ENCODE data around the gene PRKAG2.

The PRKAG2 gene

DNA sequence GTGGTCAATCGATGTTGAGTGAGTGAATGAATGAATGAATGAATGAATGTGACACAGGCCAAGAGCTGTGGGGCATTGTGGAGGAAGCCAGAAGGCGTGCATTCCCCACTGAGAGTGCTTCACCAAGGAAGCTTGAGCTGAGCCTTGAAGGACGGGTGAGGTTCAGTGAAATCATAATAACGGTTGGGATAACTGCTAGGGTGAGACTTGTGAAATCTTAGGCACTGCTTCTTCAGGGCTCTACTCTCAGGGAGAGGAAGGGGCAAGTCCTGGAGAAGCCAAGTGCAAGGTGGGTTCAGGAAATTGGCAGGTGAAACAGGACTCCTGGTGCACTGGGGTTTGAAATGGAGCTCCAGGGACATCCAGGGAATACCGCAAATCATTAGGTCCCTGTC is 23.7 kb upstream of the PRKAG2 start:
- no peak for DNase-seq

DNA sequence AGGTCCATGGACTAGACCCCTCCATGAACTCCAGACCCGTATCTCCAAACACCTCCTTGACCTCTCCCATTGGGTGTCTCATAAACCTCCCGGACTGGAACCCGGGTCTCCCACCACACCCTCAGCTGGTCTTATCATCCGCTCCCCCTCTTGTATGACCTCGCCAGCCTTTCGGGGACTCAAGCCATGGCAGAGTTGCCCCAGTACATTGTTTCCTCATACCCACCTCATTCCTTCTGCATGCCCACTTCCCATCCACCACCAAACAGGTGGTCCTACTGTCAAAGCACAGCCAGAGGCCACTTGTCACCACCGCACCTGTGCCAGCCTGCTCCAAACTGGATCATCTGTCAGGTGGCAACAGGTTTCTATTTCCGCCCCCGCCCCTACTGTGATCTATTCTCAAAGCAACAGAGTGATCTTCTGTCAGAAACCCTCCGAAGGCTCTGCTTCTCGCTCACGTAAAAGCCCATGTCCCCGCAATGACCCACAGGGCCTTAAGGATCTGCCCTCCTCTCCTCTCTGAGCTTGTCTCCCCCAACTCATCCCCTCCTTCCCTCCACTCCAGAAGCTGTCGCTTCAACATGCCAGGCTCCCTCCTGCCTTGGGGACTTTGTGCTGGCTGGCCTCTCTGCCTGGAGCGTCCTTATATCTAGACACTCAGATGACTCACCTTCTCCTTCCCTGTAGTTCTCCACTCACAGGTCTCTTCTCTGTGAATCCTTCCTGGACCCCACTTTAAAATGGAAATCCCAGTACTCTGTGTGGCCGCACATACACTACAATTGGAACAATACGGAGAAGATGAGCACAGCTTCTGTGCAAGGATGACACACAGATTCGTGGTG is 22.8 kb upstream of the PRKAG2 start:
- no peak for DNase-seq

DNA sequence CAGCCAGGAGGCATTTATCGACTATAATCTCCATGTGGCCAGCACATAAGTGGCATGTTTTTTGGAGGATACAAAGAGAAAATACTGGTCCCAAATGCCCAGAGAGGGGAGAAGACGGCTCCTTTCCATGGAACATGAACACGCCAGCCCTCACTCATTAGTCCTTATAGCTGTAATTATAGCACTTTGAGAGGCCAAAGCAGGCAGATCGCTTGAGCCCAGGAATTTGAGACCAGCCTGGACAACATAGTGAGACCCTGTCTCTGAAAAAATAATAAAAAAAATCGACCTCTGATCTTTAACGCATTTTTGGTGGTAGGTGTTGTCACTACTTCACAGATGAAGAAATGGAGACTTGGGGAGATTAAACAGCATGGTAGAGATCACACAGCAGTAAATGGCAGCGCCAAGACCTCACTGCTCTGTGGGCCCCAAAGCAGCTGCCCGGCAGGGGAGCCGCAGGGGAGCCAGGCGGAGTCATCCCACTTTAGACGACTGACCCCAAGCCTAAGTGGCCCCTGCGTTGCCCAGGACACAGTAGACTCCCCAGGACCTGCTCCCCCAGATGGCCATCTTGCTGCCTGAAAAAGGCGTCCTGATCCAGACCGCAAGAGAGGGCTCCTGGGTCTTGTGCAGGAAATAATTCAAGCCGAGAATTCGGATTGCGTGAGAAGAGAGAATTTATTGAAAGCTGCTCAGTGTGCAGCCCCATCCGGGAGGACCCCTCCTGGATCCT is 21.2 kb upstream of the PRKAG2 start:
- no peak for DNase-seq

DNA sequence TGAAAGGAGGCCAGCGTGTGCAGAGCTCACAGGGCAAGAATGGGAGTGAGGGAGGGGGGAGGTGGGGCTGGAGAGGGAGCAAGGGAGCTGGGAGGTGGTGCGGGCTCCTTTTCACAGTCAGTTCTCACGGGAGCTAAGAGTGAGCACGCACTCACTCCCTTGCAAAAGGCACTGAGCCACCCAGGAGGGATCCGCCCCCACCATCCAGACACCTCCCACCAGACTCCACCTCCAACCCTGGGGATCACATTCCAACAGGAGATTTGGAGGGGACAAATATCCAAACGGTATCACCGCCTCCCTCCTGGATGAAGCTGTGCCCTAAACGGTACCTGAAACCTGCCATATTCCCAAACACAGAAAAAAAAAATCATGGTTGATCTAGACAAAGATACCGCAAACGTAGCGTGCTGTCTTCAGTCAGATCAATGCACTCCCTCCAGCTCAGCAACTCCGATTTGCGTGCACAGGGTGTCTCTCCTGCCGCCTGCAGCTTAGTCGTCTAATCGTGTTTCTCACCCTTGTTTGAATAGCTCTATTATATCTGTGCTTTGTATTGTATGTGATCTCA is 20.3 kb upstream of the PRKAG2 start:
- DNase-seq: no peak

DNA sequence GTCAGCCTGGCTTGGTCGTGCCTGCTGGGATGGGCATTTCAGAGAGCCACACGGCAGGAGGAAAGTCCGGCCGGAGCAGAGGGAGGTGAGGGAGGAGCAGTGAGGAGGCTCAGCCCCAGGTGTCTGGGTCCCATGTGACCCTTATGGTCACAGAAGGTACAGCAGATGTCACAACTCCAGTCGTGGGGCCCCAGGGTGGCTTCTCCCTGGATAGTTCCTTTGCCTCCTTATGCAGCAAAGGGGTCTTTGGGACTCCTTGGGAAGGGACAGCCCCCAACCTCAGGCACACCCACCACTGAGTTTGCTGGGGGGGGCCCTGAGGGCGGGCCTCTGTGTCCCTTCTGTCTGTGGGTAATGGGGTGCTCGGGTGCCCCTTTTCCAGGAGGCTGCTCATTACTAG is 19.6 kb upstream of the PRKAG2 start:
- DNase-seq: no peak

DNA sequence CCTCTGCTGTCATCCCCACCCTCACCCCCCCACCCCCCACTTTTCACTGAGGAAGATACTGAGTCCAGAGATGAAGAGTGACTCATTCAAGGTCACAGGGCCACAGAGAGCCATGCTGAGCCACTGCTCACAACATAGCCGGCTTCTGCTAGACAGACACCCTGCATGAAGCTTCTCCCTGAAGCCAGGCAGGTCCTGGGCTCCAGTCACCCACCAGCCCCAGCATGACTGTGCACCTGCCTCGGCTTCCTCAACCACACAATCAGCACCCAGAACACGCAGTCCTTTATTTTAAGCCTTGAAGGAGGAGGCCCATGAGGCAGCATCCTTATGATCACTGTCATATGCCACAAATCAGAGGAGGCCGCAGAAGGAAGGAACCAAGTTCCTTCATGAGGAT is 19.2 kb upstream of the PRKAG2 start:
- DNase-seq: no peak

DNA sequence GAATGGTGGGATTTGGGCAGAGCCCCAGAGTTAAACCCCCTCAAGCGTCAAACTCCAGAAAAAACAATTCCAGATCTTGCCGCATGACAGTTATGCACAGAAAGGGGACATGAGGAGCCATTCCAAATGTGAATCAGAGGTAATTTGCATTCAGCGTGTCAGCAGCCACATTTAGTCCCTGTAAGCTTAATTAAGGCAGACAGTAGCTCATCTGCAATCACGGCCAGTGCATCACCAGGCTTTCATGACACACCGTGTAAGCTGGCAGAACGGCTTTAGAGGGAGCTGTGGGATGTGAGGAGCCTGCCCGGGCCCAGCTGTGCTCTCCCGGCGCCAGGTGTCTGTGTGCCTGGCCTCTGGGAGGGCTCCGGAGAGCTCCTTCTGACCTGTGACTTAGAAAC is 18.7 kb upstream of the PRKAG2 start:
- DNase-seq: no peak

DNA sequence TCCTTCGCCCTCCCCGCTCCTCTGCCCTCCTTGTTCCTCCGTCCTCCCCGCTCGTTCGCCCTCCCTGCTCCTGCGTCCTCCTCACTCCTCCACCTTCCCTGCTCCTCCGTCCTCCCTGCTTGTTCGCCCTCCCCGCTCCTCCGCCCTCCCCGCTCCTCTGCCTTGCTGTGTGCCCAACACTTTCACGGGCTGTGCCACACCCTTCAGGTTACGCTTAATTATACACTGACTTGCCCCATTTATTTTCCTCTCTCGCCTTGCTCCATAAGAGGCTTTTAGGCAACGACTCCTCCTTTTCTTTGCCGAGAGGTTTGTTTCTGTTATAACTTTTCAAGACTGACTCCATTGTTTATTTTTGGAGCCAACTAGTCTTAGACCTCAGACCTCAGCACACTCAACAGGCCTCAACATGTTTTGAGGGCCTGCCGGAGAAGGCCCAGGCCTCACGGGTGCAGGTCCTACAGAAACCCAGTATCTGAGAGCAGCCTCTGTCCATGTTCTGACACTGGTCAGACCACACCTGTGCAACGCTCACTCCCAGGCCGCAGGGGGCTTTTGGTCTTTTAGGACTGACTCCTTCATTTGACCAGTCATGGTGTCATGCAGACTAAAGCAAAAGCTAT is 18.2 kb upstream of the PRKAG2 start:
- no peak for DNase-seq

DNA sequence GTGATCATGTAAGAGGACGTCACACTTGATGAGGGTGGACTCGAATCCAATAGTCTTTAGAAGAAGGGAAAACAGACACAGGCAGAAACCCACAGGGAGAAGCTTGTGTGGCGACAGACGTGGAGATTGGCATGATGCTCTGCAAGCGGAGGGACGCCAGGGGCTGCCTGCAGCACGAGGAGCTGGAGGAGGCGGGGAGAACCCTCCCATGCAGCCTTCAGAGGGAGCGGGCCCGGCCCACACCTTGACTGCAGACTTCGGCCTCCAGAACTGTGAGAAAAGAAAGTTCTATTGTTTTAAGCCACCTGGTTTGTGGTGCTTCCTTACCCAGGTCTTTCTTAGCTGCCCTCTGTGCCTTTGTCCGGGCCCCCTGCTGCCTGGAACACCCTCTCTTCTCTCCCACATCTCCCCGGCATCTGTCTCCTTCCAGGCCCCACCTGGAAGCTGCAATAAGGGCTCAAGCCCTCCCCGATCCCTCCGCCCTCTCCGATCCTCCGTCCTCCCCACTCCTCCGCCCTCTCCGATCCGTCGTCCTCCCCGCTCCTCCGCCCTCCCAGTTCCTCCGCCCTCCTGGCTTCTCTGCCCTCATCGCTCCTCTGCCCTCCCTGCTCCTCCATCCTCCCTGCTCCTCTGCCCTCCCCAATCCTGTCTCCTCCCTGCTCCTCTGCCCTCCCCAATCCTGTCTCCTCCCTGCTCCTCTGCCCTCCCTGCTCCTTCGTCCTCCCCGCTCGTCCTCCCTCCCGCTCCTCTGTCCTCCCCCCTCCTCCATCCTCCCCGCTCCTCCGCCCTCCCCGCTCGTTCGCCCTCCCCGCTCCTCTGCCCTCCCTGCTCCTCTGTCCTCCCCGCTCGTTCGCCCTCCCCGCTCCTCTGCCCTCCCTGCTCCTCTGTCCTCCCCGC is 17.4 kb upstream of the PRKAG2 start:
- no peak for DNase-seq

DNA sequence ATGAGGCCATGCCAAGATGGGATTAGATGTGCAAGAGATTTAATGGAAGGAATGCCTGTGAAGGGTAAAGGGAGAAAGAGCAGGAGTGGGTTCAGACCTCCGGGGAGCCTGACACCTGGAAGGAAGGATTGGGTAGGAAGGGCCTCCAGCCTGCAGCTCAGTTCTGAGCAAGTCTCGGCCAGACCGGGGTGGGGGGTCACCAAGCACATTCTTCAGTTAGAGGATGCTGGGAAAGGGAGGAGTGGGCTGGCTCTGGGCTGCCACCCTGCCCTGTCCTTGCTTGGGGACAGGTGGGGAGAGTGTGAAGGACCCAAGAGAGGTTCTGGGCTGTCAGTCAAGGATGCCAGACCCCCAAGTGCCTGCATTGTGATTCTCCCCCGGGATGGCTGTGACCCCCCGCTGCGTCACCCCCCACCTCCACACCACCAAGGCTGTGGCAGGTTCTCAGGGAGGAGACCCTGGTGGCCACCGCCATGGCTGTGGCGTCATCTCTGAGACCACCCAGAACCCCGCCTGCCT is 16.5 kb upstream of the PRKAG2 start:
- DNase-seq: no peak

DNA sequence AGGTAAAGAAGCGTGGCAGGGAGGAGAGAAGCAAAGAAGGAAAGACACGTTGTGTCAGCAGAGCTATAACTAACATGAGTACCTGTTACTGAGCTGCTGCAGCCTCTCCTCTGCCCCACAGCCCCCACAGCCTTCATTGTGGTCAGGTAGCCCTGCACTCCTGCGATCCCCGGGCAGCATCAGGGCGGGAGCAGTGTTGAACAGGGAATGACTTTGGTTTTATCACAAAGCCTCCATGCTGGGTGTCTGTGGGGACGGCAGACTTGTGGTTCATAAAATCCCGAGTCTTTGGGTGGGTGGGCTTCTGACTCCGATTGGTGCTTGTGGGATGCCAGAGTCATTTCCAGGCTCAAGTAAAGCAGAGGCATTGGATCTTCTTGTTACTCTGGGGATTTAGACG is 14.8 kb upstream of the PRKAG2 start:
- no peak for DNase-seq

DNA sequence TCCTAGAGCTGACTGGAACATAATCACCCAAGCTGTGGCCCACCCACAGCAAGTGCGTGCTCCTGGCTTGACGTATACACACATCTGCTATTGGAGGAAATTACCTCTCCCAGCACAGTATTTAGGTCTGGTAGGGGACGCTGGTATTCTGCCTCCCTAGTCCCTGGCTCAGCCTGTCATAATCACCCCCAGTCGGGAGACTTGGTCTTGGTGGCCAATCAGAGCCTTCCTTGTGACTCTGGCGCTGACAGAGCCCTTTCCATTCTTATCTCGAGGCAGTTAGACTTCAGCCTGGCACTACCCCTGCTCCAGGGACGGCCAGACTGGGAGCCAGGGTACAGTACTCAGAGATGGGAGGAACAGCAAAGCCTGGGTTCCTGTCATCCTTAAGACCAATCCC is 14.3 kb upstream of the PRKAG2 start:
- DNase-seq: no peak

DNA sequence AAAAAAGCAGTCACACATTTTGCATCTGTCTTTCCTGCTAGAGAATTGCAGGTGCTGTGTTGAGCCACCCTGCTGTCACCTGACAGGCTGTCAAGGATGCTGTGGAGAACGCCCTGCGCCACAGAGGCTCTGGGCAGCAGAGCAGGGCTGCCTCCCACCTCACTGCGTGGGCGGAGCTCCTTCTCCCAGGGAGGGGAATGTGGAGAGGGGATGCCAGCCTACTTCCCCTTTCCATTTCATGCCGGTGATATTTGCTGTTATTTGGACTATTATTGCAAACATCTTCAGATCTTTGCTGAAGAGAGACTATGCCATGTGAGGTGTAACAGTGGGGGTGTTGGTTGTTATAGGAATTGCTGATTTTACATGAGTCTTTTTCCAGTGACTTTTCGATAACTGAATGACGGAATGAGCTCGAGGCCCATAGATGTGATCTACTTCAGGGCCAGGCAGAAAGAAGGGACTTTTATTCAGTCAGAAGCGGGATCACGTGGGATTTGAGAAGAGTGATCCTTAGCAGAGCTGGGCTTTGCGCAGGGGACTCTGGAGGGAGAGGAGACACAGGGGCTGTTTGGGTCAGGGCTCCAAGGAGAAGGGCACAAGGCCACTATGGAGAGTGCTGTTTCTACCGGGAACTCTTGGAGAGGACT is 13.6 kb upstream of the PRKAG2 start:
- peak; percentile 35 for DNase-seq

DNA sequence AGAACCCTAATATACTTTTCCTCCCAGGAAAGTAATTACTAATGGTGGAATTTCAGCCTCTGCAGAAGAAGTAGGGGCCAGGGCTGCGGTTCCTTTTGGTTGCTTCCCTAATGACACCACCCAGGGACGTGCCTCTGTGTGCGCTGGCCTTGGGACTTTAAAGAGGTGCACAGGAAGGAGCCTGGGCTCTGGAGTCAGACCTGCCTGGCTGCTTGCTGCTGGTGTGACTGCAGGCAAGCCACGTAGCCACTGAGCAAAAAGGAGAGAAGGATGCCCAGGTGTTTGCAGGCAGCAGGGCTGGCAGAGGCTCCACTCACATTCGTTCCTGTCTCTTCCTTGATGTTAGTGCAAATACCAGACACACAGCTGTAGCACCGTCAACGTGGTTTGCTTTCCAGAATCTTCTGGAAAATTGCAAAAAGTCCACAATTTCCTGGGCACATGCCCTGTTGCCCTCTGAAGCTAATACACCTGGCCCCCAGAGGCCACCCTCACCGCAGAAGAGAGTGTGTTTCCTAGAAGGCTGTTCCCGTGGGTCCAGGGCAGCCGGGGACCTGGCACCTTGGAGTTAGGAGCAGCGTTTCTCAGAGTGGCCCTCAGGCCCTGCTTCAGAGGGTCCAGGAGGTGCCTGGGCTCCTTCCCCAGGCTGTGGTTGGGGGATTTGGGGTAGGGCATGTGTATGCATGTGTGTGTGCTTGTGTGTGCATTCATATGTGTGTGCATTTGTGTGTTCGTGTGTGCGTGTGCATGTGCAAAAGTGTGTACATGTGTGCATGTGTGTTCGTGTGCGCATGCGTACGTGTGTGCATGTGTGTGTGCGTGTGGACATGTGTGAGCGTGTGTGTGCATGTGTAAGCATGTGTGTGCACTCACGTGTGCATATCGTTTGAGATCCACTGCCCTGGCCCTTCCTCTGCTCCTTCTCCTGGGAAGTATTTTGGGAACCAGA is 12.8 kb upstream of the PRKAG2 start:
- no peak for DNase-seq

DNA sequence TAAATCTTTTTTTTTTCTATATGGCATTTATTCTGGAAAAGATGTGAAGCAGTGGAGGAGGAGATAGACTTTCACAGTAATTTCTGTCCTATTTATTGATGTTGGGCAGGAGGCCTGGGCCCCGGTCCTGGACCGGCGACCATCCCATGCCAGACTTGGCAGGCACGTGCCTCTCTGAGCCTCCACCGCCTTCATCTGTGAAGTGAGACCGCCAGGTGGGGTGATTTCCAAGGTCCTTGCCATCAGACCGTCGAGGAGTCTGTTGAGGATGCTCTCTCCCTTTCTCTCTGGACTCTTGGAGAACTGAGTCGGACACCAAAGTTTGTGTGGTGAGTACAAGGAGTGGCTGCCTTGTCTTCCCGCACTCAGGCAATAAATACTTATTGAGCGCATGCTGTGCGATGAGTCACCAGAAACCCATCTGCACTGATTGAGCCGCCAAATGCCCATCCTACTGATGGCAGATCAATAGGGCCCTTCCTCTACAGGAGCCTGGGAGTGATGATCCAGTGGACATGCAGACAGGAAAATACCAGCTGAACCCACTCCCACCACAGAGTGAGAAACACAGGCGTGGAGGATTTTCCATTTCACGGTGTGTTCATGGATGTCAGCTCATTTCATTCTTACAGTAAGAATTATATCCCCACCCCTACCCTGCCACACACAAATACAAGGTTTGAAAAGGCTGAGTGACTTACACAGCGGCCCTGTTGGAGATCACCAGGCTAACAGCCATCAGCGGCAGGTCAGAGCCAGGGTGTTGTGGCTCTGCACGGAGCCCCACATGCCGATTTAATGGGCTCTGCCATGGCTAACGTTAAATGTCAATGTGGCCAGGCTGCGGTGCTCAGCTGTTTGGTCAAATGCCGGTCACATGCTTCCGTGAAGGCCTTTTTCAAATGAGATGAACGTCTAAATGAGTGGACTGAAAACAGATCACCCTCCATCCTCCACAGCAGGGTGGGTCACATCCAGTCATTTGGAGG is 11.5 kb upstream of the PRKAG2 start:
- no peak for DNase-seq

DNA sequence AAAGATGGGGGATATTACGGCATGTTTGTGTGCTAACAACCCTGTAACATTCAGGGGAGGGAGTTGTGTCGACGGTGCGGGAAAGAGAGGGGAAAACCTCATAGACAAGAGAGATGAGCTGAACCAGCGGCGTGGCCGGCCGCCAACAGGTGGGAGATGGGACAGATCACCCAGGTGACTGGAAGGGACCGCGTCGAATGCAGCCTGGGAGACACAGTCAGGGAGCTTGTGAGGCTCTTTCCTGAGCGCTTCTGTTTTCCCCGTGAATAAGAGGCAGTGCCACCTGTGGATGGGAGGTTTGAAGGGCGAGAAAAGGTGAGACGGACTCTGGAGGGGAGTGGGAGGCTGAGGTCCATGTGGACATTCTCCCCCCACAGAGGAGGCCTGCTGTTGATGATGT is 9.9 kb upstream of the PRKAG2 start:
- no peak for DNase-seq

DNA sequence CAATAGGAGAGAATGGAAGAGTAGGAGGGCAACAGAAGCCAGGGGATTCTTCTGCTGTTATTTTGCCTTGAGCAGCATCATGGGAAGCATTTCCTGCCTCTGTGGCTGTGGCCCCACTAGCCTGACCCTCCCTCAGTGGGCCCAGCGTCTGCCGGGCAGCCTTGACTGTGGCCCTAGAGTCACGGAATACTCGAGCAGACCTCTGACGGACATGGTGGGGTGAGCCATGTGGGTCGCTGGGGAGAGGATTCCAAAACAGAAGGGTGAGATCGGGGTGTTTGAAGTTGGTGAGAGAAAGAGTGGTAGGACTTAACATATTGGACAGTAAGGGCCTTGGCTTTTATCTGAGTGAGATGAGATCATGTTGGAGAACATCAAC is 8.3 kb upstream of the PRKAG2 start:
- DNase-seq: no peak

DNA sequence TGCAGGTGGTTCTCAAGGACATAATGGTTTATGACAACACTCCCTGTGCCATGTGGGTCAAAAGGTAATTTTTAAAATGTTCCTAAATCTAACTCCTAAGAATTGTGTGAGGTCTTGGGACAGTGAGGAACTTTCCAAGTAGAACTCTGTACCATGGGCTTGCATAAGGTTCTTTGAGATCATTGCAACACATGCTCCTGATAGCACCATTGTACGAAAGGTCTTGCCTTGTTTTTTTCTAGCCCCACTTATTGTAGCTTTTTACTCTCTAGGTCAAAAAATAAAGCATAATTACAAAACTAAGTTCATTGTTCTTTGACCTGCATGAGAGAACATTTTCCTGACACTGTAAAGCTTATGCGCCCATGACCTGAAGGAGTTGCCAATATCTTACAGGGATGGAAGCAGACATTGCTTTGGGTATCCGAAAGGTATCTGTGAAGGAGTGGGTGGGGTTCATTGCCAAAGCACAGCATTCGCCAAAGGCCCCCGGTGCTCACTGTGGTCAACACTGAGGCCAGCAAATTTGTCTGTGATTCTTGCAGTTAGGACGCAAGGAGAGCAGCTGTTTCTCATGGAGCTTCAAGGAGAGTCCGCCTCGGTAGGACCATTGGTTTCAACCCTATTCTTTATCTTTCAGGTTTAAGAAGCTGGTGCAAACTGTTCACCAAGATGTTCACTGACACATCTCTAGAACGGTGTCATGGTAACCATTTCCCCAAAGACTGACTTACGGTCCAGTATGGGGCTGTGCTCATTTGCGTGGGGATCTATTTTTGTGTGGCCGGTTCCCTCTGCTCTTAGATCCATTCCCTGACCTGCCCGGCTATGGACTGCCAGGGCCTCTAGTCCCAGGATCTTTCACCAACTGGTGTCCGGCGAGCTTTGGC is 7.6 kb upstream of the PRKAG2 start:
- DNase-seq: no peak

Data from OCI-M1 (cell line).